ENCODE measurements around the gene TMEM167B. TPM values are rescaled to one million over a fixed set of nuclear protein-coding genes. Genes with fewer than 3 reads are reported as not detected.
A peak's percentile ranks its signal among the peaks of the same experiment; 100 is the strongest.

TMEM167B gene
- total RNA-seq, 1 donor from 2014 or later: 26.7 TPM

DNA sequence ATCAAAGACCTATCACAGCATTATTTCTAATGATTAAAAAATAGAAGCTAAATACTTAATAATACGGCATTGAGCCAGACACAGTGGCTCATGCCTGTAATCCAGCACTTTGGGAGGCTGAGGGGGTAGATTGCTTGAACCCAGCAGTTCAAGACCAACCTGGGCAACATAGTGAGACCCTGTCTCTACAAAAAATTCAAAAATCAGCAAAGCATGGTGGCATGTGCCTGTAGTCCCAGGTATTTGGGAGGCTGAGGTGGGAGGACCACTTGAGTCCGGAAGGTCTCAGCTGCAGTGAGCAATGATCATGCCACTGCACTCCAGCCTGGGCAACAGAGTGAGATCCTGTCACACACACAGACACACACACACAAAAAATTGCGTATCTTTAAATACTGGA lies 25.4 kb upstream of the TMEM167B start:
- no peak overlapping the region for H3K4me3 Mint-ChIP-seq
- H3K4me1 Mint-ChIP-seq: peaks cover 2% of the 10 kb centered on the region
- no peaks in the 10 kb centered on the region for H3K9me3 Mint-ChIP-seq
- intact Hi-C loops (cut with micrococcal nuclease): no loop called here
- H3K36me3 Mint-ChIP-seq (ENCODE audit: low read depth): peaks cover 20% of the 10 kb centered on the region
- H3K27me3 Mint-ChIP-seq: no peaks in the 10 kb centered on the region
- H3K27ac Mint-ChIP-seq: no peak overlapping the region
- no peak for DNase-seq

DNA sequence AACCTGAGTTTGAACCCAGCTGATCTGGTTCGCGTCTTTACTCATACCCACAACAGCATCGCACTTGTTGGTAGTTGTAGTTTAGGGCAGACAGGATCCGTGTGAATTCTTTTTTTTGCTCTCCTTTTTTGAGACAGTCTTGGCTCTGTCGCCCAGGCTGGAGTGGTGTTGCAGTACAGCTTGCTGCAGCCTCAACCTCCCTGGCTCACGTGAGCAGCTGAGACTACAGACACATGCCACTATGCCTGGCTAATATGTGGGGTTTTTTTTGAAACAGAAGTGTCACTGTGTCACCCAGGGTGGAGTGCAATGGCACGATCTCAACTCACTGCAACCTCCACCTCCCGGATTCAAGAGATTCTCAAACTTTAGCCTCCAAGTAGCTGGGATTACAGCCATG lies 22.7 kb upstream of the TMEM167B start:
- no peak overlapping the region for H3K27ac Mint-ChIP-seq
- peaks cover 28% of the 10 kb centered on the region for H3K36me3 Mint-ChIP-seq (ENCODE audit: low read depth)
- intact Hi-C loops (cut with micrococcal nuclease): no loop called here
- peaks cover 4% of the 10 kb centered on the region for H3K4me1 Mint-ChIP-seq
- H3K27me3 Mint-ChIP-seq: no peaks in the 10 kb centered on the region
- H3K4me3 Mint-ChIP-seq: no peak overlapping the region
- no peak for DNase-seq
- no peaks in the 10 kb centered on the region for H3K9me3 Mint-ChIP-seq

GRCh38 chr1:109069294-109069693 lies 21.3 kb upstream of the TMEM167B start:
- Mint-ChIP-seq H3K36me3 (ENCODE audit: low read depth) (peaks cover 29% of the 10 kb centered on the region), H3K4me3 (no peak overlapping the region), H3K4me1 (peaks cover 5% of the 10 kb centered on the region), H3K27me3 (no peaks in the 10 kb centered on the region), H3K27ac (no peak overlapping the region), H3K9me3 (no peaks in the 10 kb centered on the region)
- intact Hi-C loops (cut with micrococcal nuclease): no loop called here
- no peak for DNase-seq

DNA sequence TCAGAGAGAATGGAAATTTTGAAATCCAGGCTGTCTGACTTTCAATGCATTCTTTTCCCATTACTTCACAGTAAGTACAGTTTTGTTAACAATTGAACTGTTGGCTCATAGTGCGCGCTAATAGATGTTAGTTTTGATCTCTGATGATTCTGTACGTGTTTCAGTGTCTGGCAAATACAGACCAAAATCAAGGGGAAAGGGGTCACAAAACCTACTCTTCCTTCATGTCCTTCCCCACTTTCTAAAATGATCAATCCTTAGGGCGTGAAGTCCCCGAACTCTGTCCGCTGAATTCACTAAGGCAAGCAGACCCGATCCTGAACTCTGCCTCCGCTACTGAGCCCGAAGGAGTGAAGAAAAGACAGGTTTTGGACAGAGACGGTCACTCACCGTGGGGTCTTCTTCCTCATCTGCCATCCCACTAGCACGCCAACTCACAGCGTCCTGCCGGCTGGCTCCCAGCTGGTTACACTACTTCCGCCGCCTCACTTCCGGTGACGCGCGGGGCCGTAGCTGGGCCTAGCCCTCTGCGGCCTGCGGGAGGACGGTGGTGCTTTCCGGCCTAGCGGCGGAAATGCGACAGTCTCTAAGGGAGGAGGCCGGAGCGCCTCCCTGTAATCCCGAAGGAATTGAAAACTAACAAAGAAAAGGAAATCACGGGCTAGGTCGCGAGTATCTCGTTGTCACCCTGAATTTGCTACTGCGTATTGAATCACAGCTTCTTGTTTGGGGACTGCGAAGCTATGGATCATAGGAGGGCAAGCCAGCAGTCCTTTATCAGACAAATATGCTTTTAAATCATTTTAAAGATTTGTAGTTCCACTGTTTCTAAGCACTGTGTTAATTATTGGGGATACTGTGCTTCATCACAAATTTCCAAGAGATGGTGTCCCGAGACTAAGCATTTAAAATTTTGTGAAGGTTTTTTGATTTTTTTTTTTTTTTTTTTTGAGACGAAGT lies 14.8 kb upstream of the TMEM167B start, which contains the start of gene TAF13:
Gene TAF13 (minus strand): TSS at position 473 of the 960 bp plus-strand sequence. CDS start 56 bp downstream, at position 417.
- intact Hi-C loops (cut with micrococcal nuclease): loop anchor here (1.0 kb wide), 4 partner anchors 14 to 113 kb away; partner anchors contain the start of genes CLCC1, TMEM167B and WDR47
- no peaks in the 10 kb centered on the region for H3K9me3 Mint-ChIP-seq
- peak within 1 kb of the TSS; percentile 93 for H3K4me3 Mint-ChIP-seq
- H3K36me3 Mint-ChIP-seq (ENCODE audit: low read depth): peaks cover 12% of the 10 kb centered on the region
- DNase-seq: peak; percentile 97
- H3K4me1 Mint-ChIP-seq: peaks cover 10% of the 10 kb centered on the region
- H3K27me3 Mint-ChIP-seq: no peaks in the 10 kb centered on the region
- H3K27ac Mint-ChIP-seq: peak within 1 kb of the TSS; percentile 92

- H3K4me3 Mint-ChIP-seq: no peak overlapping the region
- H3K36me3 Mint-ChIP-seq (ENCODE audit: low read depth): peaks cover 6% of the 10 kb centered on the region
- H3K9me3 Mint-ChIP-seq: no peaks in the 10 kb centered on the region
- peaks cover 10% of the 10 kb centered on the region for H3K4me1 Mint-ChIP-seq
- intact Hi-C loops (cut with micrococcal nuclease): no loop called here
- H3K27me3 Mint-ChIP-seq: no peaks in the 10 kb centered on the region
- DNase-seq: no peak
- no peak overlapping the region for H3K27ac Mint-ChIP-seq
Observed at GRCh38 chr1:109078317-109078716, 12.2 kb upstream of the TMEM167B start.

GRCh38 chr1:109079240-109079622 lies 11.3 kb upstream of the TMEM167B start:
- Mint-ChIP-seq H3K4me1 (peaks cover 10% of the 10 kb centered on the region), H3K36me3 (ENCODE audit: low read depth) (peaks cover 3% of the 10 kb centered on the region), H3K4me3 (no peak overlapping the region), H3K27me3 (no peaks in the 10 kb centered on the region), H3K9me3 (no peaks in the 10 kb centered on the region), H3K27ac (no peak overlapping the region)
- no peak for DNase-seq
- intact Hi-C loops (cut with micrococcal nuclease): no loop called here

DNA sequence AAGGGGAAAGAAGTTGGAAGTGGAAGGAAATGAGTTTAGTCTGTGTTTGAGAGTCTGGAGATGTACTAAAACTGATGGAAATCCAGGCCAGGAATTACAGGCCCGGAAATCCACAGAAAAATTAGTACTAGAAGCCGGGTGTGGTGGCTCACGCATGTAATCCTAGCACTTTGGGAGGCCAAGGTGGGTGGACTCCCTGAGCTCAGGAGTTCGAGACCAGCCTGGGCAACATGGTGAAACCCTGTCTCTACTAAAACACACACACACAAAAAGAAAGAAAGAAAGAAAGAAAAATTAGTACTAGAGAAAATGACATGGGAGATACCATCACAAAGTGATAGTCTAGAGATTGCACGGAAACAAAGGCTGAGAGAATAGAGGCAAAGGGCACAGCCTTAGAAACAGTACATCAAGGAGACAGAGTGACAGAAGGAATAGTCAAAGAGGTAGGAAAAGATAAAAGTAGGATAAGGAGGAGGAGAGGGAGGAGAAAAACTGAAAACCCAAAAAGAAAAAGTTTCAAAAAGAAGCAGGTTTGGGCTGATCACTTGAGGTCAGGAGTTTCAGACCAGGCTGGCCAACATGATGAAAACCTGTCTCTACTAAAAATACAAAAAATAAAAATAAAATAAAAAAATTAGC lies 10.0 kb upstream of the TMEM167B start:
- H3K4me3 Mint-ChIP-seq: no peak overlapping the region
- H3K9me3 Mint-ChIP-seq: no peaks in the 10 kb centered on the region
- intact Hi-C loops (cut with micrococcal nuclease): no loop called here
- peaks cover 2% of the 10 kb centered on the region for H3K36me3 Mint-ChIP-seq (ENCODE audit: low read depth)
- H3K4me1 Mint-ChIP-seq: peaks cover 5% of the 10 kb centered on the region
- H3K27me3 Mint-ChIP-seq: no peaks in the 10 kb centered on the region
- H3K27ac Mint-ChIP-seq: no peak overlapping the region
- no peak for DNase-seq

- H3K4me3 Mint-ChIP-seq: no peak overlapping the region
- H3K4me1 Mint-ChIP-seq: no peaks in the 10 kb centered on the region
- intact Hi-C loops (cut with micrococcal nuclease): no loop called here
- no peak for DNase-seq
- H3K36me3 Mint-ChIP-seq (ENCODE audit: low read depth): no peaks in the 10 kb centered on the region
- H3K27me3 Mint-ChIP-seq: no peaks in the 10 kb centered on the region
- H3K27ac Mint-ChIP-seq: no peak overlapping the region
- no peaks in the 10 kb centered on the region for H3K9me3 Mint-ChIP-seq
Observed at GRCh38 chr1:109083501-109083900, 7.1 kb upstream of the TMEM167B start.

- no peak overlapping the region for H3K27ac Mint-ChIP-seq
Observed at GRCh38 chr1:109083923-109084322, 6.6 kb upstream of the TMEM167B start.

GRCh38 chr1:109084563-109085517 lies 5.7 kb upstream of the TMEM167B start:
- no peak overlapping the region for H3K27ac Mint-ChIP-seq
- H3K9me3 Mint-ChIP-seq: no peaks in the 10 kb centered on the region
- intact Hi-C loops (cut with micrococcal nuclease): no loop called here
- no peaks in the 10 kb centered on the region for H3K27me3 Mint-ChIP-seq
- H3K36me3 Mint-ChIP-seq (ENCODE audit: low read depth): no peaks in the 10 kb centered on the region
- peaks cover 4% of the 10 kb centered on the region for H3K4me1 Mint-ChIP-seq
- no peak for DNase-seq
- H3K4me3 Mint-ChIP-seq: no peak overlapping the region

More at GRCh38 chr1:109083923-109084322, 6.6 kb upstream of the TMEM167B start:
- H3K4me1 Mint-ChIP-seq: no peaks in the 10 kb centered on the region
- DNase-seq: no peak
- no peak overlapping the region for H3K4me3 Mint-ChIP-seq
- H3K27me3 Mint-ChIP-seq: no peaks in the 10 kb centered on the region
- no peaks in the 10 kb centered on the region for H3K9me3 Mint-ChIP-seq
- intact Hi-C loops (cut with micrococcal nuclease): no loop called here
- H3K36me3 Mint-ChIP-seq (ENCODE audit: low read depth): no peaks in the 10 kb centered on the region

GRCh38 chr1:109089242-109090015 lies 1.1 kb upstream of the TMEM167B start:
- H3K27me3 Mint-ChIP-seq: no peaks in the 10 kb centered on the region
- H3K9me3 Mint-ChIP-seq: no peaks in the 10 kb centered on the region
- H3K4me3 Mint-ChIP-seq: peak overlapping the region; percentile 92
- intact Hi-C loops (cut with micrococcal nuclease): loop anchor here (1.0 to 5.0 kb wide), 6 partner anchors 11 to 342 kb away; partner anchors contain the start of genes GPSM2, SARS1, STXBP3 and TAF13
- peaks cover 14% of the 10 kb centered on the region for H3K36me3 Mint-ChIP-seq (ENCODE audit: low read depth)
- peak overlapping the region; percentile 97 for H3K27ac Mint-ChIP-seq
- H3K4me1 Mint-ChIP-seq: peaks cover 23% of the 10 kb centered on the region
- peak; percentile 86 for DNase-seq

GRCh38 chr1:109091078-109091838 lies 694 bp downstream of the TMEM167B start:
- H3K27ac Mint-ChIP-seq: peak overlapping the region; percentile 97
- peak overlapping the region; percentile 92 for H3K4me3 Mint-ChIP-seq
- intact Hi-C loops (cut with micrococcal nuclease): loop anchor here (1.0 to 5.0 kb wide), 5 partner anchors 24 to 344 kb away; partner anchors contain the start of genes GPSM2, SARS1, STXBP3 and WDR47
- H3K36me3 Mint-ChIP-seq (ENCODE audit: low read depth): peaks cover 25% of the 10 kb centered on the region
- H3K4me1 Mint-ChIP-seq: peaks cover 26% of the 10 kb centered on the region
- H3K27me3 Mint-ChIP-seq: no peaks in the 10 kb centered on the region
- DNase-seq: no peak
- H3K9me3 Mint-ChIP-seq: no peaks in the 10 kb centered on the region
